Neural progenitor cell (in vitro differentiated cells): ENCODE measurements around the gene COL24A1.

ENCODE experiments used
- EZH2 ChIP-seq: fragments of 200-600 bp; sonication (generic); IDR thresholded peaks from 2 replicates; pipeline ENCODE4 v1.6.1; 2017; ENCODE audit warnings: antibody characterized with exemption, mild to moderate bottlenecking, moderate library complexity
- EZH2phosphoT487 ChIP-seq: fragments of 200-600 bp; sonication (generic); IDR thresholded peaks from 2 replicates; pipeline ENCODE4 v1.6.1; 2017; ENCODE audit warnings: antibody characterized with exemption
- TF ChIP-seq, protein P1 (sequence below): fragments of 200-600 bp; sonication (generic); IDR thresholded peaks from 2 replicates; pipeline ENCODE4 v1.5.1; 2017; ENCODE audit warnings: antibody characterized with exemption, mild to moderate bottlenecking

DNA sequence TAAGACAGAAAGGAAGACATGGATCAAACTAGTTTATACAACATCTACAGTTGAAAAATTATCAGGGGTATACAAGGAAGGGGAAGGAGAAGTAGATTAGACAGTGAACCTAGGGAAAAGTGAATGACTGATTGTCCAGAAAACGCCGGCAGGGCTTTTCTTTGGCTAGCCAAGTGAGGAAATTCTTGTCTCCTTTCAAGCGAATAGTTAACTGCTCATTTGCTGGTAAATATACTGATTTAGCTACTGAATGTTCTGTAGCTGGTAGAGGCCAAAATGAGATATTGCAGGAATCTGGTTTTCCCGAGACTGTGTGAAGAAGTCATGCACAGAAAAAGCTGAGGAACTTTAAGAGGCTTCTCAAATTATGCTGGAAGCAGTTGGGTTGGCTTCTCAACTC is 319.8 kb downstream of the COL24A1 start:
- TF ChIP-seq, protein P1, sequence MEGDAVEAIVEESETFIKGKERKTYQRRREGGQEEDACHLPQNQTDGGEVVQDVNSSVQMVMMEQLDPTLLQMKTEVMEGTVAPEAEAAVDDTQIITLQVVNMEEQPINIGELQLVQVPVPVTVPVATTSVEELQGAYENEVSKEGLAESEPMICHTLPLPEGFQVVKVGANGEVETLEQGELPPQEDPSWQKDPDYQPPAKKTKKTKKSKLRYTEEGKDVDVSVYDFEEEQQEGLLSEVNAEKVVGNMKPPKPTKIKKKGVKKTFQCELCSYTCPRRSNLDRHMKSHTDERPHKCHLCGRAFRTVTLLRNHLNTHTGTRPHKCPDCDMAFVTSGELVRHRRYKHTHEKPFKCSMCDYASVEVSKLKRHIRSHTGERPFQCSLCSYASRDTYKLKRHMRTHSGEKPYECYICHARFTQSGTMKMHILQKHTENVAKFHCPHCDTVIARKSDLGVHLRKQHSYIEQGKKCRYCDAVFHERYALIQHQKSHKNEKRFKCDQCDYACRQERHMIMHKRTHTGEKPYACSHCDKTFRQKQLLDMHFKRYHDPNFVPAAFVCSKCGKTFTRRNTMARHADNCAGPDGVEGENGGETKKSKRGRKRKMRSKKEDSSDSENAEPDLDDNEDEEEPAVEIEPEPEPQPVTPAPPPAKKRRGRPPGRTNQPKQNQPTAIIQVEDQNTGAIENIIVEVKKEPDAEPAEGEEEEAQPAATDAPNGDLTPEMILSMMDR: no peak
- no peak for TF ChIP-seq EZH2phosphoT487
- no peak for TF ChIP-seq EZH2
